Karpas-422 (cell line): ENCODE data around the gene PRSS27. TPM values are rescaled to one million over a fixed set of nuclear protein-coding genes. Genes with fewer than 3 reads are reported as not detected.

Experiments used
- DNase-seq: peaks from one replicate; pipeline ENCODE4 v3.0.0-alpha.2; 2015
- H2AFZ ChIP-seq: fragments of 200-600 bp; sonication (generic); 2 replicates; pipeline ENCODE4 v1.6.1; 2014; ENCODE audit warnings: antibody characterized with exemption, low read length, mixed read lengths
- H3K27ac ChIP-seq: fragments of 200-600 bp; sonication (generic); 2 replicates; pipeline ENCODE4 v1.5.1; 2014; ENCODE audit warnings: mild to moderate bottlenecking, low read length, moderate library complexity
- H3K27me3 ChIP-seq: fragments of 200-600 bp; sonication (generic); 2 replicates; pipeline ENCODE4 v1.6.1; 2014; ENCODE audit warnings: low read length, mixed read lengths
- H3K36me3 ChIP-seq: fragments of 200-600 bp; sonication (generic); 2 replicates; pipeline ENCODE4 v1.6.1; 2014; ENCODE audit warnings: low read length, mixed read lengths; ENCODE audit not compliant: insufficient read depth
- H3K4me1 ChIP-seq: fragments of 200-600 bp; sonication (generic); 2 replicates; pipeline ENCODE4 v1.6.1; 2014; ENCODE audit warnings: mild to moderate bottlenecking, low read length, mixed read lengths
- H3K4me2 ChIP-seq: fragments of 200-600 bp; sonication (generic); 2 replicates; pipeline ENCODE4 v1.6.1; 2014; ENCODE audit warnings: low read length, low read depth, mild to moderate bottlenecking; ENCODE audit not compliant: poor library complexity, severe bottlenecking
- H3K4me3 ChIP-seq: fragments of 200-600 bp; sonication (generic); 2 replicates; pipeline ENCODE4 v1.5.1; 2014; ENCODE audit warnings: mild to moderate bottlenecking, antibody characterized with exemption, low read length, mixed read lengths
- H3K79me2 ChIP-seq: fragments of 200-600 bp; sonication (generic); 2 replicates; pipeline ENCODE4 v1.6.1; 2014; ENCODE audit warnings: mild to moderate bottlenecking, low read length, mixed read lengths
- H3K9ac ChIP-seq: fragments of 200-600 bp; sonication (generic); 2 replicates; pipeline ENCODE4 v1.6.0; 2014; ENCODE audit warnings: low read length
- H3K9me2 ChIP-seq: fragments of 200-600 bp; sonication (generic), shearing (Covaris generic); replicated peaks from 2 replicates; pipeline ENCODE4 v1.6.0; 2014; ENCODE audit warnings: mild to moderate bottlenecking, low read length, moderate library complexity; ENCODE audit not compliant: insufficient read depth
- H3K9me3 ChIP-seq: fragments of 300-700, 200-600 bp; sonication (generic); 2 replicates; pipeline ENCODE4 v1.6.1; 2014; ENCODE audit warnings: low read length, mixed read lengths
- H4K20me1 ChIP-seq: fragments of 200-600 bp; sonication (generic); 2 replicates; pipeline ENCODE4 v1.6.1; 2014; ENCODE audit warnings: mild to moderate bottlenecking, antibody characterized with exemption, low read length, low read depth; ENCODE audit not compliant: insufficient read depth
- total RNA-seq: library from RNA; depleted of rRNA; stranded (reverse); fragments of >200 nt; shearing (Covaris generic); gene quantifications from 2 replicates; pipeline ENCODE4 v1.2.3, GENCODE V29; 2014; ENCODE audit warnings: low replicate concordance

Gene PRSS27
- total RNA-seq, 1 experiment from 2014 or later, result 1.4 TPM

DNA sequence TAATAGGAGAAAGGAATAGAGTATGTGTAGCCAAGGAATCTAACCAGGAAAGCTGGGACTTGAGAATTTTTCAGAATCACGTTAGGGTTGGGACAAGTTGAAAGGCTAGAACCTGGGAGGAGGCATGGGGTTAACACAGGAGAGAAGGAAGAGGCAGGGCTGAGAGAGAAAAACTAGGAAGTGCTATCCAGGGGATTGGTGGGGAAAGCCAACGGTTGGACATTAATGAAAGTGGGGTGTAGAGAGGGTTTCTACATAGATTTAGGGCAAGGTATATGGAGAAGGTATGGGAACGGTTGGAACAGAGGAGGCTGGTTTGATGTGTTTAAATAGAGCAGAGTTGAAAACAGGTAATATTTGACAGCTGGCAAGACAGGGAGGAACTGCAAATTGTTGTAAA lies 35.1 kb upstream of the PRSS27 start:
- Histone ChIP-seq H3K4me1 (peaks cover 32% of the 10 kb centered on the region), H2AFZ (no peak overlapping the region), H3K9me2 (no peaks in the 10 kb centered on the region), H3K4me3 (no peak overlapping the region), H3K9me3 (no peaks in the 10 kb centered on the region), H4K20me1 (peaks cover 65% of the 10 kb centered on the region), H3K27ac (peak overlapping the region; percentile 19; the same call in 1 of the 2 replicates), H3K9ac (peak overlapping the region; percentile 24; the same call in 1 of the 2 replicates), H3K79me2 (peaks cover 85% of the 10 kb centered on the region), H3K36me3 (peaks cover 66% of the 10 kb centered on the region), H3K27me3 (no peaks in the 10 kb centered on the region), H3K4me2 (peak overlapping the region; percentile 81)
- DNase-seq, result no peak

DNA sequence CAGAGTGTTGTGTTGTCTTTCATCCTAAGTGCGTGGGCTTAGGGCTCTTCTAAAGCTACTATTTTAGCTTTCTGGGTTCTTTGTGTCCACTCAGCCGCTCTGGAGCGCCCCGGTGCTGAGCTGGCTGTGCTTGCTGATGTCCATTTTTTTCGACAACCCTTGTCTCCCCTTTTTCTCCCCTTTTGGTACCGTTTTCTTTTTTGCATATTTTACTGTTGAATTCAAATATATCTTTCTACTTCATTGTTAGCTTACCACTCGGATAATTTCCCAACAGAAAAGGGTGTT lies 33.7 kb upstream of the PRSS27 start:
- peak overlapping the region; percentile 81 for H3K4me3 ChIP-seq
- DNase-seq, result no peak
- H3K36me3 ChIP-seq, result peaks cover 51% of the 10 kb centered on the region
- H3K9me3 ChIP-seq, result no peaks in the 10 kb centered on the region
- H3K9ac ChIP-seq, result peak overlapping the region; percentile 96
- peaks cover 70% of the 10 kb centered on the region for H3K79me2 ChIP-seq
- peak overlapping the region; percentile 93 for H3K27ac ChIP-seq
- peaks cover 52% of the 10 kb centered on the region for H4K20me1 ChIP-seq
- peaks cover 32% of the 10 kb centered on the region for H3K4me1 ChIP-seq
- H2AFZ ChIP-seq, result no peak overlapping the region
- H3K27me3 ChIP-seq, result no peaks in the 10 kb centered on the region
- H3K9me2 ChIP-seq, result no peaks in the 10 kb centered on the region
- H3K4me2 ChIP-seq, result peak overlapping the region; percentile 81

DNA sequence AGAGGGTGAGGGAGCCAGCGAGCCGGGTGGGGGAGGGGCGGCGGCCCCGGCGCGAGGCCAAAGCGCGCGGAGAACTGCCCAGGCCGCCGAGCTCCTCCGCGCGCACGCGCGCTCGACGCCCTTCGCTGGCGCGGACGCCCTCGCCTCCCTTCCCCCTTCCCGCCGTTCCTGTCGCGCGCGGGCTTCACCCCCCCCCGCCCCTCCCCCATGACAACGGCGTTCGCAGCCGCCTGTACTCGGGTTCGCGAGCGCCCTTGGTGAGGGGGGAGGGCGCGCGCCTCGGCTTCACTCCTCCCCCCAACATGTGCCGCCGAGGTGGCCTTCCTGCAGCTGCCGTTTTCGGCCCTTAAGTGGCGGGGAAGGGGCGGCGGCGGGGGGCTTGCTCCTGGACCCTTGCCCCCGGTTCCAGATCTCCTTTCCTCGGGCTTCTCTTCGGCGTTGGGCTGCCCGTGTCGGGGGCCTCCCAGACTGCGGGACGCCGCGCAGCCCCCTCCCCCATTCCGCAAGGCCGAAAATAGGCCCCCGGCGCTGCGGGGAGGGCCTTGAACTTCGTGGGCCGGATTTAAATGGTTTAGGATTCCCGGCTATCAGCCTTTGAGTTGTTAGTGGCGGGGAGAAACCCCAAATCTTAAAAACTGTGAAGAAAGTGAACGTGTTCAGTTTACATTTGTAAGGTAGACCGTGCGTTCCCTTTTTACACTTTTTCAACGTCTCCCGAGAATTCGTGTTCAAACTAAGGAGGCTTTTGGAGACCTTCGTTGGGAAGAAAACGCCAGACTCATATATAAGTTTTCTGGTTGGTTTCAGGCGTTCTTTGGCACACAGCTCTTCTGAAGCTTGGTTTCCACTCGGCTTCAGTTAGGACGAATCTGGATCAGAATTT lies 33.1 kb upstream of the PRSS27 start:
- DNase-seq, result peak; percentile 92
- peak overlapping the region; percentile 81 for H3K4me2 ChIP-seq
- peak overlapping the region; percentile 81 for H3K4me3 ChIP-seq
- H2AFZ ChIP-seq, result no peak overlapping the region
- peaks cover 48% of the 10 kb centered on the region for H4K20me1 ChIP-seq
- H3K4me1 ChIP-seq, result peaks cover 32% of the 10 kb centered on the region
- no peaks in the 10 kb centered on the region for H3K27me3 ChIP-seq
- peaks cover 65% of the 10 kb centered on the region for H3K79me2 ChIP-seq
- H3K36me3 ChIP-seq, result peaks cover 46% of the 10 kb centered on the region; the same call in 1 of the 2 replicates
- H3K9me3 ChIP-seq, result no peaks in the 10 kb centered on the region
- H3K9me2 ChIP-seq, result no peaks in the 10 kb centered on the region
- peak overlapping the region; percentile 93 for H3K27ac ChIP-seq
- peak overlapping the region; percentile 96 for H3K9ac ChIP-seq

DNA sequence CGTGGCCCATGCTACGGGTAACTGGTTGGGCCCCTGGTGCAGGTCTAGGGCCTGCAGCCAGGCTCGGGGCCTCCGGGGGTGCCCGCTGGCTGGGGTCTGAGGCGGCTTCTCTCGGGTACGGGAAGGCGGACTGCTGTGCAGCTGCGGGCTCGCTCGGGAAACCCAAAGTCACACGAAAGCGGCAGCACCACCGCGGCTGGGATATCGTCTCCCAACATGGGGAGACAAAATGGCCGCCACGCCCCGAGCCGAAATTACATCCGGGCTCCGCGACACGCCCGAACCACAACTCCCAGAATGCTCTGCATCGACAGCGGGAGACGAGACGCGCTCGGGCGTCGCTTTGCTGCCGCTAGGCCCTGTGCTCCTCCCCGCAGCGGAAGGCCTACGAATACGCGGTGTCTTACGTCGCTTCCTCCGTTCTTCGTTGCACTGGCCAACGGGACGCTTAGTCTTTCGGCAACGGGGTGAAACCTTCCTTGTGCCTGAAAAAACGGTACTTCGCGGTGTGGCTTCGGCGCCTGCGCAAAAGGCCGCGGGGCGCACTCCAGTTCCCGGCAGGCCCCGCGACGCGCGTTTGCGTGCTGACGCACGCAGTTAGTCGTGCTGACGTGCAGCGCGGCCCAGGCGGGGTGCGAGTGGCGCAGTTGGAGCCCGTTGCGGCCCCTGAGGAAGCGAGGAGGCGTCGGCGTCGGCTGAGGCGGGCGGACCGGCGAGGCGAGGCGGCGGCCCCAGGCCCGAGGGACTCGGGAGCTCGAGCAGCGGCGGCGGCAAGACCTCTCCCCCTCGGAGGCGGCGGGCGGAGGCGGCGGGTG lies 32.2 kb upstream of the PRSS27 start, which contains the start of gene SRRM2:
TSS of gene SRRM2 (plus strand) at position 604 of the 815 bp plus-strand sequence. CDS start 3,727 bp downstream, outside the sequence.
- peak within 1 kb of the TSS; percentile 93 for H3K27ac ChIP-seq
- H3K9me2 ChIP-seq, result no peaks in the 10 kb centered on the region
- peaks cover 38% of the 10 kb centered on the region; the same call in 1 of the 2 replicates for H3K36me3 ChIP-seq
- DNase-seq, result peak; percentile 98
- peak within 1 kb of the TSS; percentile 96 for H3K9ac ChIP-seq
- H3K4me1 ChIP-seq, result peaks cover 32% of the 10 kb centered on the region
- no peaks in the 10 kb centered on the region for H3K9me3 ChIP-seq
- H2AFZ ChIP-seq, result no peak within 1 kb of the TSS; the same call in 1 of the 2 replicates
- peak within 1 kb of the TSS; percentile 81 for H3K4me2 ChIP-seq
- no peaks in the 10 kb centered on the region for H3K27me3 ChIP-seq
- peaks cover 57% of the 10 kb centered on the region for H3K79me2 ChIP-seq
- peak within 1 kb of the TSS; percentile 81 for H3K4me3 ChIP-seq
- H4K20me1 ChIP-seq, result peaks cover 43% of the 10 kb centered on the region

DNA sequence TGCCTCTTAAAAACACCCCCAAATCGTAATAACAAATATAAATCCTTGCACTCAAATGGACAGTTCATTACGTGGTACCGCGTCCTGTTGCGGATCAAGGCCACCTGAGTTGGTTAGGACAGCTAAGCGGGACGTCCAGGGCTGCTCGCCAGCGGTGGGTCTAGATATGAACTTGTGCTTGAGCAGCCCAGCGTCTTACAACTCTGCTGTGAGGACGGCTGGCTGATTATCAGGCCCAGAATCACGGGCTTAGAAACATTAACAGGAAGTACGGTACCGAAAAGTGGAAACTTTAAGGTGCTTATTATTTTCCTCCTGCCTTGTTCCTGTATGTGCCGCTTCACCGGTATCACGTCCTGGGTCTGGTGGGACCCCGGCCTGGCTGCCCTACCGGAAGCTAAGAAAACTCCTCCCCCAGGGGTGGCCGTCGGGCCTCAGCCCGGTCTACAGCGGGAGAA lies 31.6 kb upstream of the PRSS27 start:
- Histone ChIP-seq H3K9ac (peak overlapping the region; percentile 96), H3K79me2 (peaks cover 51% of the 10 kb centered on the region), H3K9me2 (no peaks in the 10 kb centered on the region), H3K27ac (peak overlapping the region; percentile 93), H3K4me3 (peak overlapping the region; percentile 81), H3K9me3 (no peaks in the 10 kb centered on the region), H2AFZ (no peak overlapping the region), H3K4me2 (peak overlapping the region; percentile 81), H3K4me1 (peaks cover 32% of the 10 kb centered on the region), H3K27me3 (no peaks in the 10 kb centered on the region), H3K36me3 (peaks cover 32% of the 10 kb centered on the region; the same call in 1 of the 2 replicates), H4K20me1 (peaks cover 36% of the 10 kb centered on the region)
- peak; percentile 93 for DNase-seq

DNA sequence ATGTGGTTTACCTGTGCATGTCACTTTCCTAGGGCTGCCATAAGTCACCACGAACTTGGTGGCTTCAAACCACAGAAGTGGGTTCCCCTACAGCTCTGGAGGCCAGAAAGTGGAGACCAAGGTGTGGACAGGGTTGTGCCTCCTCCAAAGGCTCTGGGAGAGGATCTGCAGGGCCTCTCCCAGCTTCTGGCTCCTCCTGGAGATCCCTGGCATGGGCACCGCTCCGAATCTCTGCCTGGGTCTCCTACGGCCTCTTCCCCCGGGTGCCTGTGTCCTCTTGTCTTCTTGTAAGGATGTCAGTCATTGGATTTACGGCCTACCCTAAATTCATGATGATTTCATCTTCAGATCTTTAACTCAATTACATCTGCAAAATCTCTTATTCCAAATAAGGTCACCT lies 29.9 kb upstream of the PRSS27 start:
- Histone ChIP-seq H3K27me3 (no peaks in the 10 kb centered on the region), H3K36me3 (peaks cover 17% of the 10 kb centered on the region; the same call in 1 of the 2 replicates), H4K20me1 (peaks cover 20% of the 10 kb centered on the region), H2AFZ (no peak overlapping the region), H3K4me2 (no peak overlapping the region), H3K9me2 (no peaks in the 10 kb centered on the region), H3K4me3 (no peak overlapping the region), H3K27ac (no peak overlapping the region), H3K9ac (no peak overlapping the region), H3K79me2 (peaks cover 34% of the 10 kb centered on the region), H3K9me3 (no peaks in the 10 kb centered on the region), H3K4me1 (peaks cover 34% of the 10 kb centered on the region)
- no peak for DNase-seq

DNA sequence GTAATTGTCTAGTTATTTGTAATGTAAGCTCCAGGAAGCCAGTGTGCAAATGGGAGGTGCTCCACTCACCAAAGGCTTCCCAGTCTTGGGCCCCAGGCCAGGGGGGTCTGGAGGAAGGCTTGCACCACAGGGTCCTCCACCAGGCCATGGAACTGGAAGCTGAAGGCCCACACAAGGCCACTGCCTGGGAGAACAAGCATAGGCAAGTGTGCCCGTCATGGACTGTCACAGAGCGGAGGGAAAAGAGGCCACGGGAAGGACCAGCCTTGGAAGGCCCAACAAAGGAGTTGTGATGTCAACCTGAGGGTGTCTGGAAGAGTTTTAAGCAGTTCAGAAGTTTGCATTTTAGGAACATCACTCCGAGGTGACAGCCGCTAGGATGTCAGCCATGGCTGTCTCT lies 29.5 kb upstream of the PRSS27 start:
- Histone ChIP-seq H2AFZ (no peak overlapping the region), H3K27ac (no peak overlapping the region), H3K4me2 (no peak overlapping the region), H4K20me1 (peaks cover 15% of the 10 kb centered on the region), H3K9me3 (no peaks in the 10 kb centered on the region), H3K79me2 (peaks cover 29% of the 10 kb centered on the region), H3K9ac (no peak overlapping the region), H3K4me1 (peaks cover 29% of the 10 kb centered on the region), H3K9me2 (no peaks in the 10 kb centered on the region), H3K27me3 (no peaks in the 10 kb centered on the region), H3K36me3 (peaks cover 12% of the 10 kb centered on the region; the same call in 1 of the 2 replicates), H3K4me3 (no peak overlapping the region)
- DNase-seq, result no peak
